CD14-positive monocyte (primary cell): ENCODE results near the gene HNF1B. TPM values are rescaled to one million over a fixed set of nuclear protein-coding genes. Genes with fewer than 3 reads are reported as not detected.
A peak's percentile ranks its signal among the peaks of the same experiment; 100 is the strongest.

Source experiments
- DNase-seq, 3 donors: peaks; one replicate each; pipeline ENCODE4 v3.0.0-alpha.2; 2011 to 2022
- H2AFZ ChIP-seq: 2 replicates; pipeline ENCODE4 v1.6.0; 2012; ENCODE audit warnings: mild to moderate bottlenecking, low read depth, low read length, inconsistent platforms; ENCODE audit not compliant: insufficient read depth, poor library complexity, severe bottlenecking
- H3K27ac ChIP-seq, 2 donors: 1 replicate in 1 of 2; 2 replicates in 1 of 2; pipeline ENCODE4 v1.5.1; 2012 to 2013; ENCODE audit warnings: low read length in 2 of 2, control low read depth in 1 of 2, inconsistent platforms in 1 of 2, low read depth in 1 of 2, mild to moderate bottlenecking in 1 of 2
- H3K27me3 ChIP-seq, 2 donors: one replicate each; pipeline versions ENCODE4 v1.6.0 to v1.6.1; 2011 to 2013; ENCODE audit warnings: low read length in 2 of 2; ENCODE audit not compliant: control insufficient read depth in 2 of 2, insufficient read depth in 2 of 2
- H3K36me3 ChIP-seq, 2 donors: replicated peaks in 1 of 2; 1 replicate in 1 of 2; 2 replicates in 1 of 2; pipeline versions ENCODE4 v1.5.1 to v1.6.1; 2012 to 2013; ENCODE audit warnings: low read length in 2 of 2, control low read depth in 1 of 2, inconsistent platforms in 1 of 2, mild to moderate bottlenecking in 1 of 2; ENCODE audit not compliant: insufficient read depth in 2 of 2, control insufficient read depth in 1 of 2
- H3K4me1 ChIP-seq, 2 donors: 1 replicate in 1 of 2; 2 replicates in 1 of 2; pipeline versions ENCODE4 v1.5.1 to v1.6.1; 2012 to 2013; ENCODE audit warnings: low read length in 2 of 2, control low read depth in 1 of 2, inconsistent platforms in 1 of 2, mild to moderate bottlenecking in 1 of 2, moderate library complexity in 1 of 2; ENCODE audit not compliant: insufficient read depth in 2 of 2, control insufficient read depth in 1 of 2
- H3K4me2 ChIP-seq: replicated peaks from 2 replicates; pipeline ENCODE3; 2012; ENCODE audit warnings: low read length, moderate library complexity, mild to moderate bottlenecking; ENCODE audit not compliant: poor library complexity, severe bottlenecking; ENCODE audit errors: extremely low read depth
- H3K4me3 ChIP-seq, 3 experiments: fragments of 200-600 bp in 1 of 3; sonication (generic) in 1 of 3; replicated peaks in 1 of 3; 1 replicate in 2 of 3; 2 replicates in 1 of 3; pipeline ENCODE4 v1.5.1; 2011 to 2013; ENCODE audit warnings: low read length in 3 of 3, mild to moderate bottlenecking in 3 of 3, control low read depth in 2 of 3, low read depth in 2 of 3, inconsistent platforms in 1 of 3, moderate library complexity in 1 of 3
- H3K79me2 ChIP-seq: 2 replicates; pipeline ENCODE4 v1.6.0; 2012; ENCODE audit warnings: mild to moderate bottlenecking, control low read depth, inconsistent platforms, low read length, moderate library complexity; ENCODE audit not compliant: insufficient read depth
- H3K9ac ChIP-seq: 2 replicates; pipeline ENCODE4 v1.6.0; 2017; ENCODE audit warnings: low read length, mild to moderate bottlenecking; ENCODE audit not compliant: insufficient read depth, poor library complexity, severe bottlenecking
- H3K9me3 ChIP-seq, 2 donors: replicated peaks in 1 of 2; 1 replicate in 1 of 2; 2 replicates in 1 of 2; pipeline versions ENCODE4 v1.5.1 to v1.6.1; 2012 to 2013; ENCODE audit warnings: low read length in 2 of 2, control low read depth in 1 of 2; ENCODE audit not compliant: control insufficient read depth in 1 of 2, insufficient read depth in 1 of 2
- H4K20me1 ChIP-seq: 2 replicates; pipeline ENCODE4 v1.6.0; 2012; ENCODE audit warnings: mild to moderate bottlenecking, low read length, control low read depth, moderate library complexity; ENCODE audit not compliant: insufficient read depth
- H3K27ac Mint-ChIP-seq, 7 donors: one replicate each; pipeline ENCODE4 v1.8.0; 2020; ENCODE audit warnings: mild to moderate bottlenecking in 7 of 7, mixed read lengths in 7 of 7, moderate library complexity in 6 of 7, inconsistent platforms in 2 of 7
- H3K27me3 Mint-ChIP-seq, 3 donors: one replicate each; pipeline ENCODE4 v1.8.0; 2021 to 2022; ENCODE audit warnings: low read depth in 3 of 3, mild to moderate bottlenecking in 3 of 3, mixed read lengths in 3 of 3, moderate library complexity in 3 of 3, inconsistent platforms in 1 of 3
- H3K36me3 Mint-ChIP-seq, 2 donors: one replicate each; pipeline ENCODE4 v1.8.0; 2020; ENCODE audit warnings: mixed read lengths in 2 of 2, inconsistent platforms in 1 of 2, mild to moderate bottlenecking in 1 of 2
- H3K4me1 Mint-ChIP-seq: one replicate; pipeline ENCODE4 v1.8.0; 2020; ENCODE audit warnings: mild to moderate bottlenecking, mixed read lengths
- H3K4me3 Mint-ChIP-seq, 2 donors: one replicate each; pipeline ENCODE4 v1.8.0; 2020; ENCODE audit warnings: mild to moderate bottlenecking in 2 of 2, mixed read lengths in 2 of 2, moderate library complexity in 1 of 2
- H3K9me3 Mint-ChIP-seq, 7 donors: one replicate each; pipeline ENCODE4 v1.8.0; 2020 to 2022; ENCODE audit warnings: mixed read lengths in 7 of 7, mild to moderate bottlenecking in 6 of 7, moderate library complexity in 6 of 7, inconsistent platforms in 2 of 7
- CTCF ChIP-seq: fragments of 200-600 bp; IDR thresholded peaks from one replicate; pipeline ENCODE4 v1.8.0; 2022; ENCODE audit warnings: antibody characterized with exemption, mild to moderate bottlenecking
- WGBS: methylation state at CpG from one replicate; pipeline ENCODE4 v1.1.5; 2013; ENCODE audit warnings: missing lambda C conversion rate; ENCODE audit not compliant: insufficient coverage; 5-methylcytosine and 5-hydroxymethylcytosine counted together
- intact Hi-C, 2 donors: fragments of 100-400 bp; cut with micrococcal nuclease; formaldehyde crosslinking; loops; one replicate each; pipeline versions ENCODE4 v1.15.0 to v1.15.1; 2023
- polyA plus RNA-seq, 3 donors: library from polyadenylated mRNA; depleted of rRNA in 1 of 3; unstranded in 2 of 3; stranded (reverse) in 1 of 3; fragments of 300-500 nt in 2 of 3; fragments of >200 nt in 1 of 3; fragmentation: Illumina TruSeq in 2 of 3; gene quantifications; 1 replicate in 2 of 3; 2 replicates in 1 of 3; pipeline ENCODE4 v1.2.3, GENCODE V29; 2012 to 2021

The HNF1B gene
- polyA plus RNA-seq, 3 donors: not detected

GRCh38 chr17:37698911-37699255, 46.0 kb downstream of the HNF1B start:
- WGBS: no CpG with 5 or more reads among the region's 4 CpGs
- Histone ChIP-seq H3K27ac (no peak overlapping the region), H3K79me2 (no peaks in the 10 kb centered on the region), H3K27me3 (peaks cover 0 to 3% of the 10 kb centered on the region in 2 donors), H3K4me2 (no peak overlapping the region), H3K9ac (no peak overlapping the region), H2AFZ (no peak overlapping the region), H3K4me1 (peaks cover 0 to 3% of the 10 kb centered on the region in 2 donors), H3K9me3 (no peaks in the 10 kb centered on the region), H3K4me3 (no peak overlapping the region), H3K36me3 (no peaks in the 10 kb centered on the region), H4K20me1 (no peaks in the 10 kb centered on the region)
- DNase-seq: no peak
- Mint-ChIP-seq H3K9me3 (no peaks in the 10 kb centered on the region), H3K4me1 (peaks cover 4% of the 10 kb centered on the region), H3K27ac (no peak overlapping the region), H3K4me3 (no peak overlapping the region), H3K36me3 (no peaks in the 10 kb centered on the region), H3K27me3 (peaks cover 8 to 11% (median 8%) of the 10 kb centered on the region in 3 donors)
- intact Hi-C loops: no loop called here
- TF ChIP-seq CTCF: no peak

GRCh38 chr17:37698132-37698910, 46.5 kb downstream of the HNF1B start:
- WGBS: 86% methylated on average over 5 of the region's 5 CpGs
- Histone ChIP-seq H3K4me1 (peaks cover 0 to 3% of the 10 kb centered on the region in 2 donors), H3K9ac (no peak overlapping the region), H3K27me3 (no peaks in the 10 kb centered on the region), H4K20me1 (no peaks in the 10 kb centered on the region), H3K27ac (no peak overlapping the region), H3K4me2 (no peak overlapping the region), H3K79me2 (no peaks in the 10 kb centered on the region), H3K4me3 (no peak overlapping the region), H3K36me3 (no peaks in the 10 kb centered on the region), H2AFZ (no peak overlapping the region), H3K9me3 (no peaks in the 10 kb centered on the region)
- Mint-ChIP-seq H3K36me3 (no peaks in the 10 kb centered on the region), H3K4me3 (no peak overlapping the region), H3K27me3 (peaks cover 6 to 11% (median 8%) of the 10 kb centered on the region in 3 donors), H3K9me3 (no peaks in the 10 kb centered on the region), H3K27ac (no peak overlapping the region), H3K4me1 (peaks cover 4% of the 10 kb centered on the region)
- intact Hi-C loops: no loop called here
- no peak for TF ChIP-seq CTCF
- peak in 1 of 3 donors; percentile 66 for DNase-seq
